ENCODE measurements around the gene PIK3CG.
"Not testable (repeated sequence)": the region's sequence is repeated elsewhere in the genome, so short reads cannot be mapped to it uniquely, and the experiment has no call there.

GRCh38 chr7:106898967-106899366 lies 33.9 kb downstream of the PIK3CG start:
- TF ChIP-seq CTCF, POLR2A (IDR thresholded peaks at IDR 0.05): not testable (repeated sequence)
